Activated CD4-positive, CD25-positive, alpha-beta regulatory T cell treated with anti-CD3 and anti-CD28 coated beads, Interleukin-2, amount 50 U/mL, for 24 hours (primary cell): Measurements from ENCODE around the gene CLIP4.
"Not testable (repeated sequence)": the region's sequence is repeated elsewhere in the genome, so short reads cannot be mapped to it uniquely, and the experiment has no call there.

Experiments used
- ATAC-seq, 2 donors: fragments of 150-1000 bp; cut with Tn5 transposase; one replicate each; pipeline ENCODE4 v1.10.0; 2021; ENCODE audit warnings: mild to moderate bottlenecking in 1 of 2, moderate library complexity in 1 of 2

The CLIP4 gene

GRCh38 chr2:29100564-29100963 lies 14.7 kb upstream of the CLIP4 start:
- no peak for ATAC-seq

GRCh38 chr2:29104688-29105087 lies 10.5 kb upstream of the CLIP4 start:
- no peak for ATAC-seq

GRCh38 chr2:29105375-29105774 lies 9.8 kb upstream of the CLIP4 start:
- no peak for ATAC-seq

GRCh38 chr2:29106256-29106655 lies 9.0 kb upstream of the CLIP4 start:
- no peak for ATAC-seq

- ATAC-seq, result no peak
Observed at GRCh38 chr2:29106980-29107388, 8.2 kb upstream of the CLIP4 start.

DNA sequence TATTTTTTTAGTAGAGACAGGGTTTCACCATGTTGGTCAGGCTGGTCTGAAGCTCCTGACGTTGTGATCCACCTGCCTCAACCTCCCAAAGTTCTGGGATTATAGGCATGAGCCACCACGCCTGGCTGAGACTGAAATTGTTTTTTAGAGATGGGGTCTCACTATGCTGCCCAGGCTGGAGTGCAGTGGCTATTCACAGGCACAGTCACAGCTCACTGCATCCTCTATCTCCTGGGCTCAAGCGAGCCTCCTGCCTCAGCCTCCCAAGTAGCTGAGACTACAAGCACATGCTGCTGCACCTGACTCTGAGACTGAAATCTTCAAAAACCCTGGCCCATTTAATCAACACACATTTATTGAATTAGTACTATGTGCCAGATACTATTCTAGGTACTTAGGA lies 7.7 kb upstream of the CLIP4 start:
- not testable (repeated sequence) for ATAC-seq

- ATAC-seq, result no peak
Observed at GRCh38 chr2:29108225-29108624, 7.0 kb upstream of the CLIP4 start.

DNA sequence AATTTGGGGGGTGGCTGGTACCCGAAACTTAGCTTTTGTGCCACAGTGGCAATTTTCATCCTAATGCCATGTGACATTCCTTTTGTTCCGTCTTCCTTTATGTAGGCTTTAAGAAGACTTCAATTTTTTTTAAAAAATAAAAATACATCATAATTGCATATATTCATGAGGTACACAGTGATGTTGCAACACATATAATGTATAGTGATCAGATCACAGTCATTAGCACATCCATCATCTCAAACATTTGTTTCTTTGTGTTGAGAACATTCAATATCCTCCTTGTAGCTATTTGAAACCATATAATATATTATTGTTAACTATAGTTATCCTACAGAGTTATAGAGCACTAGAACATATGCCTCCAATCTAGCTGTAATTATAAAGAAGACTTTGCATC lies 6.0 kb upstream of the CLIP4 start:
- no peak for ATAC-seq

DNA sequence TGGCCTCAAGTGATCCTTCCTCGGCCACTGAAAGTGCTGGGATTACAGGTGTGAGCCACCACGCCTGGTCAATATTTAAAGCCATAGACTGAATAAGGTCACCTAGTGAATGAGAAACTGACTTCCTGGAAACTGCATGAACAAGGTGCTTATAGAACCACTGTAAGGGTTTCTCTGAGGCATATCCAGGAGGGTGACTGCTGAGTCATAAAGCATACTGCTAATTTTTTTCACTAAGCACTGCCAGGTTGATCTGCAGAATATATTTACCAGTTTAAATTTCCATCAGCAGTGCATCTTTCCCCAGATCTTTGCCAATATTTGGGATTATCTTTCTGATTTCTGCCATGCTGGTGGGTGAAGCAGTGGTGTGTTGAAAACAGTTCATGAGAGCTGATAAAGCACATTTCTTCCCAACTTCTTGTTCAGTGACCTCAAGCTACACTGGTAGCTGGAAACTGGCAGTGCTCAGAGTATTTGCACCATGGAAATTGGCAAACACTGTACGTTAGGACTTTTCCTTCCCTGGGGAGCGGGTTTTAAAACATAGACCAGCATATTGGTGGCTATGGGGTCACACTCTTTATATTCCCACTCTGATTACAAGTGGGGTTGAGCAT lies 4.2 kb upstream of the CLIP4 start:
- ATAC-seq, result peak; percentile 49 to 57

- ATAC-seq, result no peak
Observed at GRCh38 chr2:29112379-29112778, 2.8 kb upstream of the CLIP4 start.

GRCh38 chr2:29113027-29113686 lies 2.1 kb upstream of the CLIP4 start:
- no peak for ATAC-seq

DNA sequence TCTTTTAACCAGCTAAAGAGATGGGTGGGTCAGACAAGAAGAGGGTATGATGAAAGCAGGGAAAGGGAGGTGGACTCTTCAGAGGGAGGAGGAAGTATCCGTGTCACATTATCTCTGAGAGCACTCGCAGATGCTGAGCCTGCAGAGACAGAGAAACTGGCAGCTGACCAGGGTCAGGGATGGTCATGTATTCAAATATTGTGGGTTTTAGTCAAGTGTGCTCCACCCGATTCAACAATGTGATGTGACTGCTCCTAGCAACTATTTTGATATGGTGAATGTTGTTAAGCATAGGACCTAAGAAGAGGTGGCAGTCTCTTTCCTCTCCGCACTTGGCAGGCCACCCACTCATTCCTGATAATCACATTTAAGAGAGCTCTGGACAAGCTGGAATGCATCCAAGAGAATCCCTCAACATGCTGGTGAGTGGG lies 1.3 kb upstream of the CLIP4 start:
- no peak for ATAC-seq

GRCh38 chr2:29114586-29114945 lies 649 bp upstream of the CLIP4 start:
- ATAC-seq, result no peak

- peak; percentile 56 to 58 for ATAC-seq
Observed at GRCh38 chr2:29115797-29116781, 874 bp downstream of the CLIP4 start.

DNA sequence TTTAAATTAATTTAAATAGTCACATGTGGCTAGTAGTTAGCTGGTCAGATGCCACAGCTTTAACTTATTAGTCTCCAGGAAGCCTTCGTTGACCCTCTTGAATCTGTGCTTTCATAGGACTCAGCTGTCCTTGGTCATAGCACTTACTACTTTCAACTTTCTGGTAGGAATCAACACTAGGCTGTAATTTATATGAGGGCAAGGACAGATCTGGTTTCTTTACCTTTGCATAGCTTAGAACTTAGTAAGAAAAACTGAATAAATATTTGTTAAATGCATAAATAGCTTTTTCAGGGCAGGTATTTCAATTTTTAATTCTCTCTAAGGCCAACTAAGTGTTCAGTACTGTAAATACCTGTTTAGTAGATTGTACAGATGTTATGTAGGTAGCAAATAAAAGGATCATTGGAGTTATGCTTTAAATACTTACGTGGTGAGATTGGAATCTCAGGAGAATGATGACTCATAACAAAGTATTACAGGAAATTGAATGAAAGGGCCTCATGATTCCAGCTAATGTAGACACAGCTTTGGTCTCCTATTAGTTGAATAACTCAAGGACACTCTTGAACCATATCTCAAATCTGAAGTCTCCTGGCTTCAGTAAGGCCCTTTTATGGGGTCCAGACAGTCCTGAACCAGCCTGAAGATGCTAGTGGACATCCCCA lies 2.6 kb downstream of the CLIP4 start:
- ATAC-seq, result no peak

GRCh38 chr2:29119211-29119610 lies 4.0 kb downstream of the CLIP4 start:
- no peak for ATAC-seq

DNA sequence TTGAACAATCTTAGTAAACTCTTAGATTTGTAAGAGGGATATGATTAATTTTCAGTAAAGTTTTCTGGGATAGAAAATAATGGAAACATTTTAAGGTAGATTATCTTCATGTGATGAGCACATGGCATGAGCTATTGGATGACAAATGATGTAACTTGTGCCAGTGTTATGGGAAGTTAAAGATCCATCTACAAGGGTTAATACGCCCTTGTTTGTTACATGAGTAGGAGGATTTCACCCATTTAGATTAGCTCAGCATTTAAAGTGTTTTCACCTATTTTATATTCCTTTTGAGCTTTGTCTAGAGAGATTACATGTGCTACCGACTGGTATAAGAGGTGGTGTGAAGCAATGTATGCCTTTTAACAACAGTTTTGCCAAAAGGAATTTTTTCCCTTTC lies 5.6 kb downstream of the CLIP4 start:
- ATAC-seq, result no peak

DNA sequence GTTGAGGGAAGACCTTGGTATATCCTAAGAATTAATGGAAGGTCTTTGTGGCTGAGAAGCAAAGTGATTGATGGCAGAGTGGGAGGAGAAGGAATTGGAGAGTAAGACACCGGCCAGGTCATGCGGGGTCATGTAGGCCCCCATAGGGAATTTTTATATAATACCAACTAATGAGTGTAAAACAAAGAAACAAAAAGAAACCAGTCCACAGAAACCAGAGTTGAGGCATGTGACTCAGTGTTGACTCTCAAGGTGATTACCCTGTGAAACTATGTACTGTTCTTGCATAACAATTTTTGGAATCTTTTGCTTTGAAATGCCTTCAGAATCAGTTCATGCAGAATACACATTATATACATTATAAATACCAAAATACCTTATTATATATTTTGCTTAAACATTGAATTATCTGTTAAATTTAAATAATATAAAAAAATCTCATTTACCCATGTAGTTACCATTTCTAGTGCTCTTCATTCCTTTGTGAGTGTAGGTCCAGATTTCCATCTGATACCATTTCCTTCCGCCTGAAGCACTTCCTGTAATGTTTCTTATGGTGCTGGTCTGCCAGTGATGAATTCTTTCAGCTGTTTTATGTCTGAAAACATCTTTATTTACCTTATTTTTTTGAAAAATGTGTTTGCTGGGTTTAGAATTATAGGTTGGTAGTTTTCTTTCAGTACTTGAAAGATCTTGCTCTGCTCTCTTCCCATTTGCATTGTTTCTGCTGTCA lies 8.6 kb downstream of the CLIP4 start:
- ATAC-seq, result peak; percentile 89 to 97

GRCh38 chr2:29124504-29124903 lies 9.3 kb downstream of the CLIP4 start:
- ATAC-seq, result no peak

DNA sequence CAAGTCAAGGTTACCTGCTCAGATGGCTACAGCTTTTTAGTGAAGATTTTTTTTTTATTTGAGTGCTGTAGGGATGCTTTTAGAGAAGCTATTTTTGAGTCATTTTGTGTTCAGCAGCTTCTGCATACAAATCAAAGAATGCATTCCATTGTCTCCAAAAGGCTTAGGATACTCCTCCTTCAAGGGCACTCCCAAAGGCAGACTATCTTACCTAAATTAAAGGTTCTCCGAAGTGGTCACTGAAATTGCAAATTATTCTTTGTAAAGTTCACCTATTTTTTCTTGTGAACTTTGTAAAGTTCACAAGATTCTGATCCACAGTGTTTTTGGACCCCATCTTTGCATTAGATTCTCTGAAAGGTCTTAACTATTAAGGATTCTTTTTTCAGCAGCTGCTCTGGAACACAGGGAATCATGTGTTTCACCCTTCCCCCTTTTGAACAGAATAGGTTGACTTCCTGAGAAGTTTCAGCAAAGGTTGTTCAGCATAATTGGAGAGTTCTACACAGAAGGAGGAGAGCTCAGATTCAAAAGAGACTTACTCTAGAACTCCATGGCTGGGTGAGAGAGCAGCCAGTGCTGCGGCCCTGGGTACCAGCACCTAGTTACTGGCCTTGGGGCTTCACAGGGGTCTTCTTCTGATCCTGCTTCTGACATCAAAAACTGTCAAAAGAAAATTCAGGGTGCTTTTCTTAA lies 14.5 kb downstream of the CLIP4 start:
- peak; percentile 18 to 31 for ATAC-seq

GRCh38 chr2:29130295-29130694 lies 15.1 kb downstream of the CLIP4 start:
- ATAC-seq, result peak; percentile 96 to 97

DNA sequence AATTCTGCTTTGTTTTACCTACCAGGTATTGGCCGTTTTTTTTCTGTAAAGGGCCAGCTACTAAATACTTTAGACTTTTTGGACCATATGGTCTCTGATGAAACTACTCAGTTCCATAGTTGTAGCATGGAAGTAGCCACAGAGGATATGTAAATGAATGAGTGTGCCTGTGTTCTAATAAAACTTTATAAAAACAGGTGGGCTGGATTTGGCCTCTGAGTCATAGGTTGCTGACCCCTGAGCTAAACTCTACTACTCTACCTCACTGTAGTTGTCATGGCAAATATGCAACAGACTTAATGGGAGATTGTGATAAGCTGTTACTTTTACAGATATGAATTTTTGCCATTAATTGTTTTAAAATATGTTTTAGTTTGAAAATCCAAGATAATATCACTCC lies 19.7 kb downstream of the CLIP4 start:
- ATAC-seq, result no peak
